H1 (cell line): ENCODE results near the gene ACTL9. TPM values are rescaled to one million over a fixed set of nuclear protein-coding genes. Genes with fewer than 3 reads are reported as not detected.

ENCODE experiments used
- ASH2L ChIP-seq: fragments of 200-600, 300-600 bp; sonication (generic); IDR thresholded peaks from one replicate; pipeline ENCODE4 v1.7.1; 2017; ENCODE audit warnings: low read length
- CHD1 ChIP-seq: IDR thresholded peaks from 2 replicates; pipeline ENCODE4 v1.6.1; 2012; ENCODE audit warnings: low read depth, low read length, improper control_type of control experiment
- POLR2A ChIP-seq, 2 experiments: IDR thresholded peaks; 1 replicate in 1 of 2; 2 replicates in 1 of 2; pipeline ENCODE4 v1.6.1; 2011; ENCODE audit warnings: low read depth in 2 of 2, low read length in 2 of 2, mild to moderate bottlenecking in 2 of 2; ENCODE audit errors: control extremely low read depth in 1 of 2
- POLR2AphosphoS5 ChIP-seq: IDR thresholded peaks from 2 replicates; pipeline ENCODE4 v1.6.1; 2011; ENCODE audit warnings: low read depth, low read length
- RAD21 ChIP-seq, 2 experiments: IDR thresholded peaks in 1 of 2; conservative IDR thresholded peaks in 1 of 2; 2 replicates each; pipeline ENCODE4 v1.6.1; 2011; ENCODE audit warnings: low read depth in 2 of 2, low read length in 2 of 2, improper control_type of control experiment in 1 of 2, inconsistent platforms in 1 of 2, mild to moderate bottlenecking in 1 of 2, moderate library complexity in 1 of 2
- RXRA ChIP-seq: IDR thresholded peaks from 2 replicates; pipeline ENCODE4 v1.6.1; 2011; ENCODE audit warnings: low read depth, mild to moderate bottlenecking, low read length, moderate library complexity; ENCODE audit not compliant: insufficient read depth
- polyA plus RNA-seq, 7 experiments: library from polyadenylated mRNA; depleted of rRNA in 3 of 7; stranded (reverse) in 5 of 7; unstranded in 2 of 7; fragments of >200 nt in 5 of 7; fragments of 200-250 nt in 2 of 7; gene quantifications; 1 replicate in 5 of 7; 2 replicates in 1 of 7; 4 replicates in 1 of 7; pipeline versions ENCODE4 v1.2.1 to v1.2.3, GENCODE V29; 2011 to 2013; ENCODE audit warnings: missing spikeins in 2 of 7, mixed read lengths in 2 of 7
- total RNA-seq: library from RNA; stranded (reverse); fragmentation: NEBNext Ultra II Directional; extraction: Animal tissue kit (Norgen Biotek cat#: 25700); gene quantifications from 2 replicates; pipeline ENCODE4 v1.2.1, GENCODE V29; 2021

ACTL9 gene
- total and polyA plus RNA-seq, 2 of the 8 experiments (the other 6 are each of a cell fraction or from before 2014, with no cell fraction given) = not detected

GRCh38 chr19:8738377-8738776, 39.8 kb upstream of the ACTL9 start (continued):
- TF ChIP-seq POLR2AphosphoS5 (no peak), CHD1 (no peak), RAD21 (IDR thresholded peaks at IDR 0.05 in 1 of 2, conservative IDR thresholded peaks at IDR 0.05 in 1 of 2; ENCODE audit: low read depth in 2 of 2, low read length in 2 of 2) (no peak), ASH2L (no peak), RXRA (no peak), POLR2A (IDR thresholded peaks at IDR 0.05; ENCODE audit: control extremely low read depth in 1 of 2, low read depth in 2 of 2, low read length in 2 of 2) (no peak)
- TF ChIP-seq, all 59 proteins: peak for 0
